ENCODE data around the gene RPL35A. TPM values are rescaled to one million over a fixed set of nuclear protein-coding genes. Genes with fewer than 3 reads are reported as not detected.
A peak's percentile ranks its signal among the peaks of the same experiment; 100 is the strongest.

RPL35A gene
- total and polyA plus RNA-seq, 2 experiments from 2014 or later: 1,070 to 2,096 TPM

DNA sequence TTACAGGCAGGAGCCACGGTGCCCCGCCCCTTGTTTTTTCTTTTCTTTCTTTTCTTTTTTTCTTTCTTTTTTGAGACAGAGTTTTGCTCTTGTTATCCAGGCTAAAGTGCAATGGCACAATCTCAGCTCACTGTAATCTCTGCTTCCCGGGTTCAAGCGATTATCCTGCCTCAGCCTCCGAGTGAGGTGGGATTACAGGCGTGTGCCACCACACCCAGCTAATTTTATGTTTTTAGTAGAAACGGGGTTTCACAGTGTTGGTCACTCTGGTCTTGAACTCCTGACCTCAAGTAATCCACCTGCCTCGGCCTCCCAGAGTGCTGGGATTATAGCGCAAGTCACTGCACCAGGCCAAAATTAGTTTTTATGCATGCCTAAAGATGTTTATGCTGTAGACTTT is 2.5 kb downstream of the RPL35A start:
- peaks cover 37% of the 10 kb centered on the region for H3K79me2 ChIP-seq (replicated peaks; ENCODE audit: insufficient read depth)
- Mint-ChIP-seq H3K4me1 (peaks cover 23% of the 10 kb centered on the region), H3K4me3 (peak overlapping the region; percentile 98; the same call in 2 of the 3 replicates), H3K36me3 (ENCODE audit: low read depth) (peaks cover 73% of the 10 kb centered on the region), H3K9me3 (no peaks in the 10 kb centered on the region), H3K27ac (peak overlapping the region; percentile 93; the same call in 1 of the 2 replicates), H3K27me3 (ENCODE audit: insufficient read depth, low read depth, poor library complexity) (peaks cover 25% of the 10 kb centered on the region)
- peaks cover 56% of the 10 kb centered on the region for H3F3A ChIP-seq (replicated peaks; ENCODE audit: low read depth)
- DNase-seq (ENCODE audit: low spot score): no peak
- no peak overlapping the region for H2AFZ ChIP-seq
- H4K20me1 ChIP-seq (replicated peaks; ENCODE audit: insufficient read depth): peaks cover 31% of the 10 kb centered on the region
- peak overlapping the region; percentile 91 for H3K4me3 ChIP-seq
- no peak for ATAC-seq
- peak overlapping the region; percentile 82 for H3K4me2 ChIP-seq
- TF ChIP-seq CREB1 (CRISPR knock-in tag; IDR thresholded peaks at IDR 0.05; ENCODE audit: low read depth) (no peak), ZNF462 (CRISPR knock-in tag; IDR thresholded peaks at IDR 0.05) (no peak), REST (IDR thresholded peaks at IDR 0.05; ENCODE audit: unreplicated experiment) (no peak), JUNB (IDR thresholded peaks at IDR 0.05; ENCODE audit: unreplicated experiment) (no peak), CTCF (conservative IDR thresholded peaks at IDR 0.05; ENCODE audit: low read depth in 2 of 2) (no peak), EZH2 (IDR thresholded peaks at IDR 0.05; ENCODE audit: low read depth, unreplicated experiment) (no peak), STAT1 (IDR thresholded peaks at IDR 0.05; ENCODE audit: unreplicated experiment) (no peak), EZH2phosphoT487 (IDR thresholded peaks at IDR 0.05; ENCODE audit: unreplicated experiment) (no peak), ETS1 (IDR thresholded peaks at IDR 0.05) (no peak)
- H3K36me3 ChIP-seq (ENCODE audit: insufficient read depth): peaks cover 53% of the 10 kb centered on the region
- no peaks in the 10 kb centered on the region for H3K9me2 ChIP-seq (ENCODE audit: insufficient read depth)
- H3K27me3 ChIP-seq (ENCODE audit: insufficient read depth): no peaks in the 10 kb centered on the region
- peak overlapping the region; percentile 96 for H3K27ac ChIP-seq (ENCODE audit: low read depth)
- H3K4me1 ChIP-seq (ENCODE audit: insufficient read depth): peaks cover 15% of the 10 kb centered on the region

Data from GM23338 (cell line).